Measurements from ENCODE around the gene FGB.

Gene FGB

GRCh38 chr4:154583230-154583629 lies 20.4 kb downstream of the FGB start:
- TF ChIP-seq Cebpa-rat (IDR thresholded peaks at IDR 0.05) = no peak
- no peaks in the 10 kb centered on the region for H4K20me1 ChIP-seq
- H3K4me3 ChIP-seq = no peak overlapping the region
- H3K4me1 ChIP-seq = no peaks in the 10 kb centered on the region
- H3K9me3 ChIP-seq = no peaks in the 10 kb centered on the region
- H3K27me3 ChIP-seq = no peaks in the 10 kb centered on the region
- no peaks in the 10 kb centered on the region for H3K36me3 ChIP-seq
- no peak overlapping the region for H3K27ac ChIP-seq
- no peak overlapping the region for H3K4me2 ChIP-seq
- no peak overlapping the region for H3K9ac ChIP-seq

- no peaks in the 10 kb centered on the region for H4K20me1 ChIP-seq
- H3K27ac ChIP-seq = no peak overlapping the region
- H3K4me3 ChIP-seq = no peak overlapping the region
- no peaks in the 10 kb centered on the region for H3K9me3 ChIP-seq
- no peak for TF ChIP-seq Cebpa-rat (IDR thresholded peaks at IDR 0.05)
- H3K36me3 ChIP-seq = no peaks in the 10 kb centered on the region
- H3K4me1 ChIP-seq = no peaks in the 10 kb centered on the region
- H3K27me3 ChIP-seq = no peaks in the 10 kb centered on the region
- no peak overlapping the region for H3K4me2 ChIP-seq
- no peak overlapping the region for H3K9ac ChIP-seq
These were observed 20.9 kb downstream of the FGB start for GRCh38 chr4:154583677-154584076.

GRCh38 chr4:154584259-154584658 lies 21.4 kb downstream of the FGB start:
- H3K27me3 ChIP-seq = no peaks in the 10 kb centered on the region
- H3K9ac ChIP-seq = no peak overlapping the region
- no peaks in the 10 kb centered on the region for H3K36me3 ChIP-seq
- no peaks in the 10 kb centered on the region for H4K20me1 ChIP-seq
- H3K4me3 ChIP-seq = no peak overlapping the region
- no peak overlapping the region for H3K4me2 ChIP-seq
- H3K9me3 ChIP-seq = no peaks in the 10 kb centered on the region
- H3K4me1 ChIP-seq = no peaks in the 10 kb centered on the region
- H3K27ac ChIP-seq = no peak overlapping the region
- TF ChIP-seq Cebpa-rat (IDR thresholded peaks at IDR 0.05) = no peak

GRCh38 chr4:154585369-154586018 lies 22.7 kb downstream of the FGB start:
- Histone ChIP-seq H3K4me3 (no peak overlapping the region), H3K36me3 (no peaks in the 10 kb centered on the region), H3K27me3 (no peaks in the 10 kb centered on the region), H3K4me1 (no peaks in the 10 kb centered on the region), H3K9me3 (no peaks in the 10 kb centered on the region), H3K27ac (no peak overlapping the region), H3K4me2 (no peak overlapping the region), H3K9ac (no peak overlapping the region), H4K20me1 (no peaks in the 10 kb centered on the region)
- TF ChIP-seq Cebpa-rat (IDR thresholded peaks at IDR 0.05) = no peak

GRCh38 chr4:154586296-154587033 lies 23.7 kb downstream of the FGB start:
- TF ChIP-seq Cebpa-rat (IDR thresholded peaks at IDR 0.05) = no peak
- no peaks in the 10 kb centered on the region for H3K36me3 ChIP-seq
- no peaks in the 10 kb centered on the region for H3K27me3 ChIP-seq
- no peak overlapping the region for H3K4me3 ChIP-seq
- H4K20me1 ChIP-seq = no peaks in the 10 kb centered on the region
- H3K9ac ChIP-seq = no peak overlapping the region
- H3K9me3 ChIP-seq = no peaks in the 10 kb centered on the region
- no peak overlapping the region for H3K4me2 ChIP-seq
- H3K27ac ChIP-seq = no peak overlapping the region
- H3K4me1 ChIP-seq = no peaks in the 10 kb centered on the region

GRCh38 chr4:154588198-154588597 lies 25.4 kb downstream of the FGB start:
- Histone ChIP-seq H3K4me1 (no peaks in the 10 kb centered on the region), H3K4me2 (no peak overlapping the region), H3K4me3 (no peak overlapping the region), H4K20me1 (no peaks in the 10 kb centered on the region), H3K27me3 (no peaks in the 10 kb centered on the region), H3K9ac (no peak overlapping the region), H3K36me3 (no peaks in the 10 kb centered on the region), H3K9me3 (no peaks in the 10 kb centered on the region), H3K27ac (no peak overlapping the region)
- TF ChIP-seq Cebpa-rat (IDR thresholded peaks at IDR 0.05) = no peak

- Histone ChIP-seq H3K36me3 (no peaks in the 10 kb centered on the region), H3K4me1 (no peaks in the 10 kb centered on the region)
These were observed 26.7 kb downstream of the FGB start for GRCh38 chr4:154589296-154590197.

GRCh38 chr4:154590329-154591006 lies 27.7 kb downstream of the FGB start, which contains the start of gene FGA:
FGA (minus strand) TSS chr4:154590742; CDS start chr4:154590687, 55 bp downstream.
- Histone ChIP-seq H3K9me3 (no peaks in the 10 kb centered on the region), H3K4me1 (no peaks in the 10 kb centered on the region), H3K36me3 (no peaks in the 10 kb centered on the region), H3K4me2 (no peak within 1 kb of the TSS), H3K27ac (no peak within 1 kb of the TSS), H3K9ac (no peak within 1 kb of the TSS), H4K20me1 (no peaks in the 10 kb centered on the region), H3K27me3 (no peaks in the 10 kb centered on the region), H3K4me3 (no peak within 1 kb of the TSS)
- no peak for TF ChIP-seq Cebpa-rat (IDR thresholded peaks at IDR 0.05)

More at GRCh38 chr4:154589296-154590197, 26.7 kb downstream of the FGB start:
- no peak overlapping the region for H3K4me2 ChIP-seq
- H3K9ac ChIP-seq = no peak overlapping the region
- no peaks in the 10 kb centered on the region for H3K27me3 ChIP-seq
- TF ChIP-seq Cebpa-rat (IDR thresholded peaks at IDR 0.05) = no peak
- H3K4me3 ChIP-seq = no peak overlapping the region
- H3K9me3 ChIP-seq = no peaks in the 10 kb centered on the region
- H4K20me1 ChIP-seq = no peaks in the 10 kb centered on the region
- no peak overlapping the region for H3K27ac ChIP-seq

- no peak for TF ChIP-seq Cebpa-rat (IDR thresholded peaks at IDR 0.05)
- Histone ChIP-seq H3K27me3 (no peaks in the 10 kb centered on the region), H3K4me3 (no peak overlapping the region), H3K27ac (no peak overlapping the region), H4K20me1 (no peaks in the 10 kb centered on the region), H3K36me3 (no peaks in the 10 kb centered on the region), H3K9me3 (no peaks in the 10 kb centered on the region), H3K4me2 (no peak overlapping the region), H3K4me1 (no peaks in the 10 kb centered on the region), H3K9ac (no peak overlapping the region)
These were observed 29.1 kb downstream of the FGB start for GRCh38 chr4:154591890-154592289.

All from BLaER1 (cell line).